HG02610 (cell line): Measurements from ENCODE around the gene PIAS4.

Source experiments
- ATAC-seq: cut with Tn5 transposase; IDR thresholded peaks from one replicate; pipeline ENCODE4 v1.9.1; 2021; ENCODE audit warnings: mild to moderate bottlenecking, moderate library complexity; ENCODE audit not compliant: unreplicated experiment

Gene PIAS4

GRCh38 chr19:4038661-4039423 is 31.3 kb downstream of the PIAS4 start:
- no peak for ATAC-seq

DNA sequence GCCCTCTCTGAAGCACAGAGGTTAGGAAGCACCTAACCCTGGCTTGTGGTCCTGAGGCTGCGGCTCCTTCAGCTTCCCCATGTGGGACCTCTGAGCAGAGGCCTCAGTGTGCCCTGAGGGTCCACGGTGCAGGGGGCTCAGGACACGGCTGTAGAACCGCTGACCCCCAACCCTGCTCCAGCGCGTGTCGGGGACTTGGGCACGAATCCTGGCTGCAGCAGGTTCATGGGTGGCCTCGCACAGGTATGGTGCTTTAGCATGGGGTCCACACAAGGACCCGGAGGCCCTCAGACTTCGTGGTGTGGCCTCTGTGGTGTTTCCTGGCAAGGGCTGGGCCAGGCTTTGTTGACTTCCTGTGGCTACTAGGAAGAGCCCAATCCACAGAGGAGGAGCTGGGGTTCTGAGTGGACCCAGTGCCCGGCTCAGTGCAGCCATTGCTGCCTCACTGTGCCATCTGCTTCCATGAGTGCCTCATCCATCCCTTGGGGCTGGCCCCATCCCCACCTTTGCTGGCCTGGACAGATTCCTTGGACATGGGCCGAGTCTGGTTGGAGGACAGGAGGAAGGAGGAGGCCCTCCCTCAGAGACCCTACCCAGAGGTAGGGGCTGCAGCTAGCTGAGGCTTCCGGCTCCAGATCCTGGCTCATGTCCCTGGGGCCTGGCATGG is 34.7 kb downstream of the PIAS4 start:
- ATAC-seq: no peak

GRCh38 chr19:4042731-4043082 is 35.2 kb downstream of the PIAS4 start:
- ATAC-seq: no peak

DNA sequence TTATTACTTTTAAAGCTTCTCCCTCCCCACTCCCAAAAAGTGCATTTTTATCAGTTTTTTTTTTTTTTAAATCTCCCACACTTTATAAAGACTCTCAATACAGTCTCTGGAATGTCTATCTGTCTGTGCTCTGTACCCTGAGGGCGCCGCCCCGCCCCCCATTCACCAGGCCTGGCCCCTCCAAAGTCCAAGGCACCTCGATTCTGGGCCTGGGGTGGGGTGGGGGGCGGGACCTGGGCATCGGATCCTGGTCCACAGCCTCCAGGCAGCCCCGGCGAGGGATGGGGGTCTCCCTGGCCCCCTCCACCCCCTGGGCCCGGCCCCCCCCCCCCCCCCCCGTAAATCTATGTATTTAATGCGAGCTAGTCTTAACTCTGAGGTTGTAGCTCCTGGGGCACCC is 35.9 kb downstream of the PIAS4 start:
- ATAC-seq: no peak

DNA sequence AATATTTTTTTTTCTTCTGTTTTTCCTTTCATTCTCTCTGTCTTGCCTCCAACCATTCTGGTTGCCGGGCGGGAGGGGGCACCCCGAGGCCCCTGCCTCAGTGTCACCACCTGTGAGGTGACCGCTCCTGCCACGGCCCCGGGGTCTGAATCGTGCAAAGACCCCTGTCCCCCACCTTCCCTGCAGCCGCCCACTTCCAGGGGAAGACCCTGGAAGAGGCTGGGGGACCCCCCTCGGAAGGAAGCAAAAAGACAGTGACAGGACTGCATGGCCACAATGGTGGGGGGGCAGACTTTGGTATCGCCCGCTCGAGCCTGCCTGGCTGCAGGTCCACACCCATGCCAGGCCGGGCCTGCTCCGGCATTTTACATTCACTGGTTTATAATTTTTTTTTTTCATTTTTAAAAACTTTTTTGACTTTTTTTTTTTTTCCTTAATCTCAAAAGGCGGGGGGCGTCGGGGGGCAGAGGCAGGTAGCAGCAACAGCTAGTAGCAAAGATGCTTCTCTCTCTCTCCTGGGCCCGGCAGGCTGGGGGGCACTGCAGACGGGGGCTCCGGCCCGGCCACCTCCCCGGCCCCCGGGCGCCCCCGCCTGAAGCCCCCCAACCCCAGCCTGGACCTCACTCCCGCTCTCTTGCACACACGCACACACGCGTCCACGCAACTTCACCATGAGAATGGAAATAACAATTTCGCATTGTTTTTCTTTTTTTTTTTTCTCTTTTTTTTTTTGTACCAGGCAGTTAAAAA is 36.6 kb downstream of the PIAS4 start:
- ATAC-seq: no peak

DNA sequence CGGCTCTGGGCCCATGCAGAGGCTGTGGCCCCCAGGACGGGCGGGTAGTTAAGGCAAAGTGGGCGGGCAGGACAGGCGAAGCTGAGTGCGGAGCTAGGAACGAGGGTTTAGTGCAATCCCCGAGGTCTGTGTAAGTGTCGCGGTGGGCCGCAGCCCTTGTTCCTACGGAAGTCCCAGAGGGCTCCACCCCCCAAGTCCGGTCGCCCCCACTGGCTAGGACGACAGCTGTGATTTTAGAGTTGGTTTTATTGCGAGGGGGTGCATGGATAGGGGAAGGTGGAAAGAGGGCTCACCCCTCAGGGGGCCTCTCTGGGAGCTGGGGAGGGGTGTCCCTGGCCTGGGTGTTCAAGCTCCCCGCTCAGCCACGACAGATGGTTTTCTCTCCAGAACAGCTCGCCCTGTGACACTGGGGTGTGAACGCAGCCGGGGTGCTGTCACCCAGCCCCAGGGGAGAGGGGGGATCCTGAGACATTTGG is 37.5 kb downstream of the PIAS4 start:
- ATAC-seq: no peak

- ATAC-seq: no peak
Measured at GRCh38 chr19:4045597-4046361, 38.2 kb downstream of the PIAS4 start.

GRCh38 chr19:4046362-4046691 is 38.8 kb downstream of the PIAS4 start:
- ATAC-seq: no peak

- ATAC-seq: no peak
Measured at GRCh38 chr19:4046946-4047683, 39.6 kb downstream of the PIAS4 start.

GRCh38 chr19:4049432-4049831 is 41.9 kb downstream of the PIAS4 start:
- no peak for ATAC-seq

GRCh38 chr19:4051175-4052101 is 43.9 kb downstream of the PIAS4 start:
- ATAC-seq: no peak

DNA sequence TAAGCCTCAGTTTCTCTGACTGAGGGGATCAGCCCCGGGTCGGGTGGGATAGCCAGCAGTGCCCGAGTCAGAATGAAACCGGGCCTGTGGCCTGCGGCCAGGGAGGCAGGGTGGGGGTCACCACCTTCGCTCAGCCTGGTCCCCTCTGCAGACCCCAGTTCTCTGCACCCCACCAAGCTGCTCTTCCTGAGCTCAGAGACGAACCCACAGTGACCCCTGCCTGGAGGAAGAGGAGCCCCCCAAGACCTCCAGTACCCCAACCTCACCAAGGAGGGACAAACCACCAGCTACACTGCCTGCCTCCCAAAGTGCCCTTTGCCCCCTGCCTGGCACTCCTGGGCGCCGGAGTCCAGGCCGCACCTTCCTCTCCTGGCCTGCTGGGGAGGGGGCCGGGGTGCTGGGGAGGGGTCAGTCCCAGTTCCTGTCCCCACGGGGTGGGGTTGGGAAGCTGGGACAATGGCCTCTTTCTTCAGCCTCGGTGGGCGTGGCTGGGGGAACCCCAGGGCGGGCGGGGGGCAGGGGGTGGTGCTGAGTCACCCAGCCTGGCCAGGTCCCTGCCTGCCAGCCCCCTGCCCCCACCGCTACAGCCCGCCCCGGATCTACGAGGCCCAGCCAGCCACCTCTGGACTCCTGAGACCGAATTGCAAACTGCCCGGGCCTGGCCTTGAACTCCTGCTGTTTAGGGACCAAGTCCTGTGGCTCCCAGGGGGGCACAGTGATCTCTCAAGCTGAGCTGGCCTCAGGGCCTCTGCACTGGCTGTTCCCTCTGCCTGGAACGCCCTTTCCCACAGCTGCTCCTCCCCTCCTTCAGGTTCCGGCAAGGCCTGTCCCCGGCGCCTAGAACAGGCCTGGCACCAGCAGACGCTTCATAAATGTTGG is 44.8 kb downstream of the PIAS4 start:
- no peak for ATAC-seq

DNA sequence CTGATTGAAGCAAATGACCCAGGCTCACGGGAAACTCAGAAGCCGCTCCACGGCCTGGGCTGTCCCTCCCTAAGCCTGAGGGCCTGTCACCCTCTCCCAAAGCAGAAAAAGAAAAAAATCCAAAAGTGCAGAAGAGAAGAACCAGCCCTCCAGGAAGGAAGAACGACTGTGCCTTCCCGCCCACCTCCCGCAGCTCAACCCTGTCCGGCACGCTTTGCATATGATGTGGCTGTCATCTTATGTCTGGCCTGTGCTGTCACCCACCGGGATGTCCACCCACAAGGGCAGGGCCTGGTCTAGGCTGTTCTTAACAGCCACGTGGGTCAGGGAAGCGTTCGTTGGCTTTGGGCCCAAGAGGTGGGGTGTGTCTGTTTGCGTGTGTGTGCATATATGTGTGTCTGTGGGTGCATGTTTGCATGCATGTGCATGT is 45.5 kb downstream of the PIAS4 start:
- ATAC-seq: no peak

- ATAC-seq: no peak
Measured at GRCh38 chr19:4053423-4054324, 46.1 kb downstream of the PIAS4 start.

DNA sequence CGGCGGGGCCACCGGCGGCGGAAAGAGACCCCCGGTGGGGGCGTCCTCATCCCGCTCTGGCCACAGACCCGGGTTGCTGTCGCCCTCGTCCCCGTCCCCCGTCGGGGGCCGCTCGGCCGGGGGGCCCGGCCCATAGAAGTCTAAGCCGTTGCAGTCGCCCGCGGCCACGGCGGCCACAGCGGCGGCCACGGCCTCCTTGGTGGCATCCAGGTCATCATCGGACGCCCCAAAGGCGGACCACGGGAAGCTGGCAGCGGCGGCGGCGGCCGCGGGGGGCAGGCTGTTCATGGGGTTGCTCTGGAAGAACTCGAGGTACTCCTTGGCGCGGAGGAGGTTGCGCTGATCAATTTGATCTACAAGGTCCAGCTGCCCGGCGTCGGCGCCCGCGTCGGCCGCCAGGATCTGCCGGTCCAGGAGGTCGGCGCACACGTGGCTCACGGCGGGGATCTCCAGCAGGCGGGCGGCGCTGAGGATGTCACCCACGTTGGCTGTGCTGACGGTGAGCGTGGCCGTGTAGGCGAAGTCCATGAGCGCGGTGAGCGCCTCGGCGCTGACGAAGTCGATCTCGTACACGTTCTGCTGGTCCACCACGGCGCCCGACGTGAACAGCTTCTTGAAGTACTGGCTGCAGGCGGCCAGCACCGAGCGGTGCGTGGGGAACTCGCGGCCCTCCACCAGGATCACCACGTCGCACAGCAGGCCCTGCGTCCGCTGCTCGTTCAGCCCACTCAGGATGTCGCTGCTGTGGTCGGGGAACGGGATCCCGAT is 47.1 kb downstream of the PIAS4 start:
- ATAC-seq: no peak

DNA sequence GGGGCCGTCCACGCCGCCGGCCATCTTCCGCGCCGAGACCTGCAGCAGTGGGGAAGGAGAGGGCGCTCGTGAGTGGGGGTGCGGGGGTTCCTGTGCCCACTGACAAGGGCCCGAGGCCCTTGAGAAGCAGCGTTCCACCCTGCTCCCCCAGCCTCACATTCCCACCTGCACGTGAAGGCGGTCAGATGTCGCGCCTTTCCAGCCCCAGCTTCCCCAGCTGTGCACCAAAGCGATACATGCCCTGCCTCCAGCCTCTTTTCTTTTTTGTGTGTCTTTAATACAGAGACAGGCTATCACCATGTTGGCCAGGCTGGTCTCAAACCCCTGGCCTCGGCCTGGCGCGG is 47.6 kb downstream of the PIAS4 start:
- no peak for ATAC-seq
